Tongue (tissue), 2 donors: Measurements from ENCODE around the gene TNPO1. TPM values are rescaled to one million over a fixed set of nuclear protein-coding genes. Genes with fewer than 3 reads are reported as not detected.
A peak's percentile ranks its signal among the peaks of the same experiment; 100 is the strongest.
"Not testable (repeated sequence)": the region's sequence is repeated elsewhere in the genome, so short reads cannot be mapped to it uniquely, and the experiment has no call there.

Experiments
- DNase-seq: peaks from one replicate; pipeline ENCODE4 v3.0.0-alpha.2; 2015
- total RNA-seq: library from RNA; depleted of rRNA; stranded (reverse); fragments of >200 nt; gene quantifications from one replicate; pipeline ENCODE4 v1.2.3, GENCODE V29; 2014

Gene TNPO1
- 177 TPM for total RNA-seq

DNA sequence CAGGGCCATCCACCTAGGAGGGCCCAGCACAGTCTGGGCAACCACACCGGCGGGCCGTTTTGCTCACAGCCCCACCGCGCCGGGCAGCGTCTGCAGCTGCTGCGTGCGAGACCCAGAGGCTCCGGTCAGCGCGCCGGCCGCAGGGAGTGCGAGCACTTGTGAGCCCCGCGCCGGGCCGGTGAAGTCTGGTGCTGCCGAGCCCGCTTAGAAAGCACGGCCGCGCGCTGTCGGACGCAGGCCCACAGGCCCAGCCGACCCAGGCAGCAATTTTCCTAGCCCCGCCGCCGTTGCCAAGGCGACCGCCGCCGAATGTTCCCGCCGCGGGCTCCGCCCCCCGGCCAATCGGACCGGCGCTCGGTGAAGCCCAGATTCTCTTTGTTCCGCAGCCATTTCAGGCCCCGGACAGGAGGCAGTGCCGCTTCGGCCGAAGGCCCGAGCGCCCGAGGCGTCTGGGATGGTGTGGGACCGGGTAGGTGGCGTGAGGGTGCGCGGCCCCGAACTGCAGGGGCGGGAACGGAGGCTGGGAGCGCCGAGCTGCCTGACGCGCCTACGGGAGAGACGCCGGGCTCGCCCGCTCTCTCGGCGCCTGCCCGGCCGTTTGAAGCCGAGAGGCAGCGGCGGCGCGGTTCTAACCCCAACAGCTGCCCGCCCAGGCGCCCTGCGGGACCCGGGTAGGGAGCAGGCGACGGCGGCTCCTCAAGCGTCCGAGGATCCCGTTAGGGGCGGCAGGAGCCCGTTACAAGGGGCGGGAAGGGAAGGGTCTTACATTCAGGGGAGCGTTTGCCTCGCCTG lies at the start of gene TNPO1:
Gene TNPO1, plus strand, starts transcription at position 378 of the 792 bp plus-strand sequence. Its CDS starts 77 bp downstream, at position 455.
- DNase-seq, result peak; percentile 96

DNA sequence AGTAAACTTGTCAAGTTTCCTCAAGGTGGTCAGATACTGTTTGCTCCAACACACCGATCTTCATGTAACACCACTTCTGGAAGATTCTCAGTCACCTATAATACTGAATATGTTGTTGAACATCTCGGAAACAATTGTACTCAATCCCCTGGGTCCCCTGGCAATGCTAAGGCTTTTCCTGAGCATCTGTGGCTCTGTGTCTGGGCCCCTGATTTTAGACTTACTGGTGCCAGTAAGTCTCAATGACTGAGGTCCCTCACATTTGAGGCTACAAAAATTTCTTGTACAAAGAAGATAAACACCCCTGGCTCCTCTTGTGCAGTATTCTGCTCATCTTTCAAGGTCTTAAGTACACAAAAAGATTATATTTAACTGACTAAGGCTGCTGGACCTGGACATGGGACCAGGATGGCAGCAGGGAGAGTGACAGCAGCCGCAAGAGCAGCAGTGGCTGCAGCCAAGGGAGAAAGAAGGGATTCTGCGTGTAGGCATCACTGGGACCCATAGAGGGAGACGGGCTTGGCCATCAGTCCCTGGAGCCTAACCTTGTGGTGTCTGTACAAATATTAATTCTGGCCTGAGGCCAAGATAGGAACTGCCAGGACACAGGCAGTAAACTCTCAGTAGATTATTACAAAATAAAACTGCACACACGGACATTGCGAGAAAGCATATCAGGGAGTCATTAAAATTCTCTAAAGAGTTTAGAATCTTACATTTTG lies 49.0 kb upstream of the TNPO1 start:
- DNase-seq, result peak; percentile 3

DNA sequence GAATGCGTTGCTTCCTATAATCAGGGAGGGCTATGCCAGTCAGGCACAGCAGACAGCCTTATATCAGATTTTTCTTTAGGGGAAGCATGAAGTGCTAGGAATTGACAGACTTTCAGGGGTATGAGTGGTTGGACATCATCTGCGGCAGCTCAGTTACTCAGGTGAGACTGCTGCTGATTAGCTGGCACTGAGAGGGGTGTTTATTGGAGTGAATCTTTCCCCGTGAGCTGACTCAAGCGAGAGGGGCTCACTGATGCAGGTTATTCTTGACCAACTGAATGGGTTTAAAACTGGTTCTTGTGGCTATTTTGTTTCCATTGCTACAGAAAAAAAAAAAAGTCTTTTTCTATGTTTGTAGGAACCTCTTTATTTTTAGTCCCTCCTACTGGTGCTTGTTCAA lies 46.2 kb upstream of the TNPO1 start:
- DNase-seq, result no peak

DNA sequence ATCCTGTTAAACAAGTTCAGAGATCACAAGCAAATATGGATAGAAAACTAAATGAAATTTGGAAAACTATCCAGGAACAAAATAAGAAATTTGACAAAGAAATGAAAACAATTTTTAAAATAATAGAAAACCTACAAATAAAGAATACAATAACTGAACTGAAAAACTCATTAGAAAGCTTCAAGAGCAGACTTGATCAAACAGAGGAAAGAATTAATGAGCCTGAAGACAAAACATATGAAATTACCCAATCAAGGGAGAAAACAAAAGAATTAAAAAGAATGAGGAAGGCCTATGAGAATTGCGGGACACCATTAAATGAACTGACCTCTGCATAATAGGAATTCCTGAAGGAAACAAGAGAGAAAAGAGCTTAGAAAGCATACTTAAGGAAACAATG lies 39.8 kb upstream of the TNPO1 start:
- DNase-seq, result no peak

DNA sequence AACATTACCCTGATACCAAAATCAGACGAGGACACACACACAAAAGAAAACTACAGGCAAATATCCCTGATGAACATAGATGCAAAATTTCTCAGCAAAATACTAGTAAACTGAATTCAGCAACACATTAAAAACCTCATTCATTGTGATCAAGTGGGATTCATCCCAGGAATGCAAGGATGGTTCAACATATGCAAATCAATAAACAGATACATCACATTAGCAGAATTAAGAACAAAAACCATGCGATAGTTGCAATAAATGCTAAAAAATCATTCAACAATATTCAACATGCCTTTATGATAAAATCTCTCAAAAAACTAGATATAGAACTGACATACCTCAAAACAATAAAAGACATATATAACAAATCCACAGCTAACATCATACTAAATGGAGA lies 36.9 kb upstream of the TNPO1 start:
- no peak for DNase-seq

DNA sequence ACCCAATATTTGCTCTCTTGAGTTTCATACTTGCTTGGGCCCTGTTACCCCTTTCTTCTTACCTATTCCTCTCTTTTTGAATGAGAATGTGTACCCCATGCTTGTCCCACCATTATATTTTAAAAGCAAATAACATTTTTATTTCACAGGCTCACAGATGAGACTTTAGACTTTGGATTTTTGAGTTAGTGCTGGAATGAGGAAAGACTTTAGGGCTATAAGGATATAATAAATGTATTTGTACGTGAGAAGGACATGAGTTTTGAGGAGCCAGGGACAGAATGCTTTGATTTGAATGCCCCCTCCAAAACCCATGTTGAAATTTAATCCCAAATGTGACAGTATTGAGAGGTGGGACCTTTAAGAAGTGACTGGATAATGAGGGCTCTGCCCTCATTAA lies 33.1 kb upstream of the TNPO1 start:
- DNase-seq, result no peak

DNA sequence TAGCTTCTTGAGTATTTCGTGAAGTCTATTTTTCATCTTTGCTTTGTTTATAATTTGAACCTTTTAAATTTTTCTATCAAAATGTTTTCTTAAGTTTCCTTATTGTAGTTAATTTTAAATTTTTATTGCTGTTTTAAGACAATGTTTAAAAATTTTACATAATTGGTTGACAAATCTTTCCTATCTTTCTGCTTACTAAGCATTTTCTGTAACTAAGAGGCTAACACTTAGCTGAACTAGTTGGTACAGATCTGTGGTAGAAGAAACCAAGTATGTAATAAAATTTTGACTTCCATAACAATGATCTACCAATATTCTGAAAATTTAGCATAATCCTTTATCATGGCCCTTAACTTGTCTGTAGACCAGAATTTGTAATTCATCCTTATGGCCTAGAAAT lies 32.3 kb upstream of the TNPO1 start:
- no peak for DNase-seq

DNA sequence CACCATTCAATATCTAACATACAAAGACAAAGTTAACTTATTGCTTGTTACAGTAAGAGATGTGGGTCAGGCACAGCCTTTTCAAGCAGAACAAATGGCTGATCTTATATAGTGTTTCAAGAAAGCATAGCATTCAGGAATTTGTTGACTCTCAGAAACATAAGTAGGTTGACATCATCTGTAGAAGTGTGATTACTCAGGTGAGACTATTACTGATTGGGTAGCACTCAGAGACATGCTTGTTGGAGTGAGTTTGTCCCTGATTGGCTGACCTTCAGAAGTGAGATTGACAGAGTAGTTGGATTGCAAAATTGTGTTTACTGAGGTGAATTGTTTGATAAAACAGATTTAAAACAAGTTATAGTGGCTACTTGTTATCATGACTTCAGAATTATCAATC lies 30.7 kb upstream of the TNPO1 start:
- DNase-seq, result no peak

DNA sequence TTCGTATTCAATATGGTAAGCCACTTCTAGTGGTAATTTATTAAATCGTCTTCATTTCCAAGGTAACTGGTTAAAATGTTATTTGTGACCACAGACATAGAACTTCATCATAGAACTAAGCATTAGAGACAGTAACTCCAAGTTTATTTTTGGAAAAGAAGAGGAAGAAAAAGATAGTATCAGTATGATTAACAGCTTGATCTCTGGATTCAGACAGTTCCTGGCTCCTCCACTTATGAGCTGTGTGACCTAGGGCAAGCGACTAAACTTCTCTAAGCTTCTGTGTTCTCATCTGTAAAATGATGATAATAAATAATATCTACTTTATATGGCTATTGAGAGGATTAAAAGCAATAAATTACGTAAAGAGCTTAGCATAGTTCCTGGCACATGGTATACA lies 29.8 kb upstream of the TNPO1 start:
- DNase-seq, result no peak

DNA sequence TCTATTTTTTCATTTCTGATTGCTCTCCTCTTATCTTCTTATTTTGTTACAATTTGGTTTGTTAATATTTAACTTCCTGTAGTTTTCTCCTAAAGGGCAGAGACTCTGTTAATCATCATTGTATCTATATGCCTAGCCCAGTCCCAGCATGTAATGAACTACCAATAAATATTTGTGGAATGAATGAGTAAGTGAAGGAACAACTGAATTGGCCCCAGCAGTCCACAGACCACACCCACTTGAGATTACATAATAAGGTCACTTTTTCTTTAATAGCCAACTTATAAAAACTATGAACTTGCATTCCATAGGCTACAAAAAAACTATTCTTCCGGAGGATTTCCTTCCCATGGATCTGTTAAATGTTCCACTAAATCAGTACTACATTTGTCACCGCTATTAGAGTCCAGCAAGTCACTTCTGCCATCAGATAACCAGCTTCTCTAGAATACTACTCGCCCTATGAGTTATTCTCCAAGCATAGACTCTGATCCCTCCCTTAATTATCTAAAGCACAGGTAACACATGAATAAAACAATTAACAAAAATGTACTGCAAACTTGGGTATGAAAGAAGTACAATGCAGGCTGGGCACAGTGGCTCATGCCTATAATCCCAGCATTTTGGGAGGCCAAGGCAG lies 27.5 kb upstream of the TNPO1 start:
- no peak for DNase-seq

DNA sequence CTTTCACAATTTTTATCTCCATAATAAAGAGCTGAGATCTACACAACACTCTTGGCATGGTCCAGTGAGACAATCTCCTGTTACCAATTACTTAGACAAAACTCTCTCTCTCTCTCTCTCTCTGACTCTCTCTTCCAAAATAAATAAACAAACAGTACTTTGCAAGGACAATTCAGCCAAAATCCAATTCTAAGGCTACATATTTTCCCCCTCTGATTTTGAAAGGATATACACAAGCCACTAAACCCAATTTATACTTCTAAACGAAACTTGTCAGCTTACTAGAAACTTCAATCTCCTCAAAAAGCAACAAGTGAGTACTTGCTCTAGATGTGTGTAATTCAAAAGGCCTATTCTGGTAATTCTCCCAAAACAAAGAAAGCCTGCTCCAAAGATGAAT lies 26.3 kb upstream of the TNPO1 start:
- peak; percentile 62 for DNase-seq

DNA sequence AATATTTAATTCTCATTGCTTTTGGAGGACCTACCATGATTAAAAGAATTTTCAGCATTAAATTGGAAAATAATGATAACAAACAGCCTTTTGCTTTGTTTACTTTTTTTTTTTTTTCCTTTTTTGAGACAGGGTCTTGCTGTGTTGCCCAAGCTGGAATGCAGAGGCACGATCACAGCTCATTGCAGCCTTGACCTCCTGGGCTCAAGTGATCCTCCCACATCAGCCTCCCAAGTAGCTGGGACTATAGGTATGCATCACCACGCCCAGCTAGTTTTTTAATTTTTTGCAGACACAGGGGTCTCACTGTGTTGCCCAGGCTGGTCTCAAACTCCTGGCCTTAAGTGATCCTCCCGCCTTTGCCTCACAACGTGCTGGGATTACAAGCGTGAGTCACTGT lies 23.8 kb upstream of the TNPO1 start:
- not testable (repeated sequence) for DNase-seq

DNA sequence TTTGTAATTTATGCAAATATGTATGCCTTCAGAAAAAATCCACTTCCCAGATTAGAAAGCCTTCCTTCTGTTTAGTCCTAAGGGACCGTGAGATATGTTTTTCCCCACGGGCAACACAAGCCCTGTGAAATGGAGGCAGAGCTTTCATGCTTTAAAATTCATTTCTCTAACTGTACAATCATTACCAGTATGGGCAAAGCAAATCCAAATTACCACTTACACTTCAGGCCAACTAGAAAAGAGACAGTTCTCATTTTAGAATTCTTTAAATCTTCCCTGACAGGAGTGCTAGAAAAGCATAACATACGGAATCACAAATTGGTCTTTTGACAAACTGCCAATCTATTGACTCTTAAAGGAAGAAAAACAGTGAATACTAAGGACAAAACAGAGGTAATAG lies 20.5 kb upstream of the TNPO1 start:
- DNase-seq, result peak; percentile 6

DNA sequence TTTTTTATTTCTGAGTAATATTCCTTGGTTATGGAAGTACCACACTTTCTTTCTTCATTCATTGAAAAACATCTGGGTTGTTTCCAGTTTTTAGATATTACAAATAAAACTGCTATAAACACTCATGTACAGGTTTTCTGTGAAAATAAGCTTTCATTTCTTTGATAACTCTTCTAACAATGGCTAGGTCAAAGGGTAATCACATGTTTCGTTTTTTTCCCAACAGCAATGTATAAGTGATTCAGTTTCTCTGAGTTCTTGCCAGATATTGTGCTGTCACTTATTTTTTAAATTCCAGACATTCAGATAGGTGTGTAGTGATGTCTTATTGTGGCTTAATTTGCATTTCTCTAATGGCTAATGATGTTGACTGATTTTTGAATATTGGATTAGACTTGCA lies 16.7 kb upstream of the TNPO1 start:
- no peak for DNase-seq

DNA sequence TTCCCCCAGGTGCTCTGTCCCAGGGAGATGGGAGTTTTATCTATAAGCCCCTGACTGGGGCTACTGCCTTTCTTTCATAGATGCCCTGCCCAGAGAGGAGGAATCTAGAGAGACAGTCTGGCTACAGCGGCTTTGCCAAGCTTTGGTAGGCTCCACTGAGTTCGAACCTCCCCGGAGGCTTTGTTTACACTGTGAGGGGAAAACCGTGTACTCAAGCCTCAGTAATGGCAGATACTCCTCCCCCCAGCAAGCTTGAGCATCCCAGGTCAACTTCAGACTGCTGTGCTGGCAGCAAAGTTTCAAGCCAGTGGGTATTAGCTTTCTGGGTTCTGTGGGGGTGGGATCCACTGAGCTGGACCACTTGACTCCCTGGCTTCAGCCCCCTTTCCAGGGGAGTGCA lies 7.8 kb upstream of the TNPO1 start:
- DNase-seq, result not testable (repeated sequence)

DNA sequence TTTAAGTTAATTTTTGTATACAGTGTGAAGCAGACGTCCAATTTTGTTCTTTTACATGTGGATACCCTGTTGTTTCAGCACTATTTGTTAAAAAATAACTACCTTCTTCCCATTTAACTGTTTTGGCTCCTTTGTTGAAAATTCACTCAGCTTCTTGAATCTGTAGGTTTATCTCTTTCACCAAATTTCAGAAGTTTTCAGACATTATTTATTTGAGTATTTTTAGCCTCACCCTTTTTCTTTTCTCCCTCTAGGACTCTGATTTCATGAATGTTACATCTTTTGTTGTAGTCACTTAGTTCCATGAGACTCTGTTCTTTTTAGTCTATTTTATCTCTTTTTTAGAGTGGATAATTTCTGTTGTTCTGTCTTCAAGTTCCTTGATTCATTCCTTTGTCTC lies 4.6 kb upstream of the TNPO1 start:
- DNase-seq, result no peak

DNA sequence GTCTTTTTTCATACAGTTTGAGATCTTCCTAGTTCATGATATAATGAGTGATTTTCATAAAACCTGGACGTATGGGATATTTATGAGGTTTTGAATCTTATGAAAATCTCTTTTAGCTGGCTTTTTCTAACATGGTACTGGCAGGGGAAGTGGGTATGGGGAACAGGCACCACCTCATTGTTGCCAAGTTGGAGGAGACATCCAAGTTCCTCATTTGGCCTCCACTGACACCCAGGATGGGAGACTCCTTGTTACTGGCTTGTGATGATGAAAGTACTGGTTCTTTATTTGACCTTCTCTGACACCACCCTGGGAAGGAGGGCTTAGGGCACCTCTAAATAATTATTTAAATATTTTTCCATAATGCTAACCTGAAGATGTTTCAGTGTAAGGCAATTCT lies 4.0 kb upstream of the TNPO1 start:
- DNase-seq, result no peak

DNA sequence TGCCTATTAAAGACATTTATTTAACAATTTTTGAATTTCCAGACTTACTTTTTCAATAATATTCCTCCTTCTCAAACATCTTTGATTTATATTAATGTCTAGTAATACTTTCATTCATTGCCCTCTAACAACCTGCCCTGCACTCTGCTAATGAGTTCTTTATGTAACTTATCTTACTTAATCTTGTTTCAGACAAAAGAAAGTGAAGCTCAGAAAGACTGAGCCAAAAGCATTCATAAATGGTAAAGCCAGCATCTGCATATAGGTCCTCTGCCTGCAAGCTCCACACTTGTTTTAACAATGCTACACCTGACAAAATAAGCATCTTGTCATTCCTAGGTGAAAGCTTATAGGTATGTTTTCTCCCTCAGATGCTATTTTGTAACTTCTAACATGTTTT lies 2.4 kb upstream of the TNPO1 start:
- DNase-seq, result no peak

DNA sequence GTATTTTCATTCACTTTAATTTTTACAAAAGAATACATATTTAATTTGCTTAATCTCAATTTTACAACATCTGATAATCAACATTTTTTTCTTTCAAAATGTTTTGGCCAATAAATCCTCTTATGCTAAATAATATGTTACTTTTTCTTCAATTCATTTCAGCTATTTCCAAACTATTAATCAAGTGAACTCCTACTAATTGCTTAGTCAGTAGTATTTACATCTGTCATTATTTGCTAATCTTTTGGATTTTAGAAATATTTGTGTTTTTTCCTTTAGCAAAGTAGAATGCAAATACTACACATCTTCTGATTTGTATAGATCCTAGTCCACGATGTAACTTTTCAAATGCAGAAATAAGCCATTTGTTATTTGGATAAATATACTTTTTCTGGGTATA lies 1.6 kb upstream of the TNPO1 start:
- DNase-seq, result no peak

DNA sequence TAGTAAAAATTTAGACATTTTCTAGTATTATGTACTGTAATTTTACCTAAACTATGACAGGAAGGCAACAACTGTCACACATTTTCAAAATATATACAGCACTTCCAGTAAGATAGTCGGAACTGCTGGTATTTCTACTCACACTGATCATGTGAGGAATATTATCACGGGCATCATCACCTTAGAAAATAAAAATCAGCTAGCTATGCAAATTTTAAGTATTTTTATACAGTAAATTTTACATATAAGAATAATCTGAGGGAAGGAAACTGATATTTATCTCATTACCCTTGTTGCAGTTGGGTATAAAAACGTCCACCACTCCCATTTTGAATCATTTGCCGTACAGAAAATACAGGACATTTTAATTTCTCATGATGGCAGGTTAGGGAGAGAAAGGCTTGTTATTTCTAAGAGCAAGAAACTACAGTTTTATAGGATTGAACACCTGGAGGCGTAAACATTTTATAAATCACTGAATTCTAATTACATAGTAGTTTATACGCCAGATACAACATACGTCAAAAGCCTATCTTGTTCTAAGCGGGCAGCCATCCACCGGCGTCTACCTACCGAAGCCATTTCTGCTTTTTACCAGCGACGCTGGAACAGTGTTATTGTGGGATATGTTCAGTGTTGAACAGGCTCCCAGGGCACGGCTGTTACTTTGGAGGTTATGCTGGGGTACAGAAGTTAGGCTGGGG lies 729 bp upstream of the TNPO1 start:
- peak; percentile 76 for DNase-seq

DNA sequence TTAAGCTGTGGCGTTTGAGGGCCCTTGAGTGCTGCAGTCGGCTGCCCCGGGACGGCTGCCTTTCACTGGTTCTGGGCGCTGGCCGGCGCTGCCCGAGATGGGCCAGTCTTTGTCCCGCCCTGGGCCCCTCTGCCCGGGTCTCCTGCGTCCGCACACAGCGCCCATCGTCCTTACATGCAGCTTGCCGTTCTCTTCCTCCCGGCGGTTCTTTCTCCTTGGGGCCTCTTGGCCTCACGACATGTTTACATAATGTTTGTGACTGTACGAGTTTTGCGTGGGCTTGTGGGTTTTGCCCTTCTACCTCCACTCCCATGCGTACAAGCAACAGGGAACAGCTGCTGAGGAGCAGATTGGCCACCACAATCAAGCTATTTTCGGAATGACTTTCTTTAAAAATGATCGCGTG lies 618 bp downstream of the TNPO1 start:
- DNase-seq, result peak; percentile 78

DNA sequence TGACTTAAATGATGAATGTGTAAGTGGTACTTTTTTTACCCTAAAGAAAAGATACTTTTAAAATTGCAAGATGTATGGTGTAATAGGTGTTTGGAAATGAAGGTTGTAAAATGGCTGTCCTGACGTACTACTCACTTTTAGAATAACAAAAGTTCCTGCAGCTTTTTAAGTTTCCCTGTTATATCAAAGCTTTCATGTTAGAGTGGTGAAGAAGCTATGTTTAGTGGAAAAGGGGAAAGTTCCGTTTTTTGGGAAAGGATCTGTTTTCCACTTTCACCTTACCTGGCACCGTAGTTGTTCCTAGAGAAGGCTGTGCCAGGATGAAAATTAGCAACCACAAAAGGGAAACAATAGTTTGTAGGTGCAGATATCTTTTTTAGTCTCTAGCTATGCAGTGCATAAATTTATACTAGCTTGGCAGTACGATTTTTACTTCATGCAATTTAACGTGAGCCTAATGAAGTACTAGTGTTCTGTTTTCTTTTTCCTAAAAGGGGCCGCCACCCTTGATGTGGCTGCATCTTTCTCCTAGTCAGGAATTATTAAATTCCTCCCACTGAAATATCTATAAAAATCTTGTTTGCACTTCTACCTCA lies 1.3 kb downstream of the TNPO1 start:
- DNase-seq, result peak; percentile 55
